ENCODE data around the gene CCDC66.
"Not testable (repeated sequence)": the region's sequence is repeated elsewhere in the genome, so short reads cannot be mapped to it uniquely, and the experiment has no call there.

DNA sequence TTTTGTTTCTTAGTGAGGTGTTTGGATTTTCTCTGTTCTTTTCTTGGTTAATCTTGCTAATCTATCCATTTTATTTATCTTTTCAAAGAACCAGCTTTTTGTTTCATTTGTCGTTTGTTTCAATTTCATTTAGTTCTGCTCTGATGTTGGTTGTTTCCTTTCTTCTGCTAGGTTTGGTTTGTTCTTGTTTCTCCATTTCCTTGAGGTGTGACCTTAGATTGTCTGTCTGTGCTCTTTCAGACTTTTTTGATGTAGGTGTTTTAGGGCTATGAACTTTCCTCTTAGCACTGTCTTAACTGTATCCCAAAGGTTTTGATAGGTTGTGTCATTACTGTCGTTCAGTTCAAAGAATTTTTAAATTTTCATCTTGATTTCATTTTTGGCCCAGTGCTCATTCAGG, 51.5 kb downstream of the CCDC66 start:
- TF ChIP-seq, protein P1, sequence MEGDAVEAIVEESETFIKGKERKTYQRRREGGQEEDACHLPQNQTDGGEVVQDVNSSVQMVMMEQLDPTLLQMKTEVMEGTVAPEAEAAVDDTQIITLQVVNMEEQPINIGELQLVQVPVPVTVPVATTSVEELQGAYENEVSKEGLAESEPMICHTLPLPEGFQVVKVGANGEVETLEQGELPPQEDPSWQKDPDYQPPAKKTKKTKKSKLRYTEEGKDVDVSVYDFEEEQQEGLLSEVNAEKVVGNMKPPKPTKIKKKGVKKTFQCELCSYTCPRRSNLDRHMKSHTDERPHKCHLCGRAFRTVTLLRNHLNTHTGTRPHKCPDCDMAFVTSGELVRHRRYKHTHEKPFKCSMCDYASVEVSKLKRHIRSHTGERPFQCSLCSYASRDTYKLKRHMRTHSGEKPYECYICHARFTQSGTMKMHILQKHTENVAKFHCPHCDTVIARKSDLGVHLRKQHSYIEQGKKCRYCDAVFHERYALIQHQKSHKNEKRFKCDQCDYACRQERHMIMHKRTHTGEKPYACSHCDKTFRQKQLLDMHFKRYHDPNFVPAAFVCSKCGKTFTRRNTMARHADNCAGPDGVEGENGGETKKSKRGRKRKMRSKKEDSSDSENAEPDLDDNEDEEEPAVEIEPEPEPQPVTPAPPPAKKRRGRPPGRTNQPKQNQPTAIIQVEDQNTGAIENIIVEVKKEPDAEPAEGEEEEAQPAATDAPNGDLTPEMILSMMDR (conservative IDR thresholded peaks at IDR 0.05; ENCODE audit: low read depth, low read length), result not testable (repeated sequence)
- not testable (repeated sequence) for TF ChIP-seq POLR2A (IDR thresholded peaks at IDR 0.05; ENCODE audit: low read depth, low read length)
